ENCODE data around the gene ELN.

ELN gene

DNA sequence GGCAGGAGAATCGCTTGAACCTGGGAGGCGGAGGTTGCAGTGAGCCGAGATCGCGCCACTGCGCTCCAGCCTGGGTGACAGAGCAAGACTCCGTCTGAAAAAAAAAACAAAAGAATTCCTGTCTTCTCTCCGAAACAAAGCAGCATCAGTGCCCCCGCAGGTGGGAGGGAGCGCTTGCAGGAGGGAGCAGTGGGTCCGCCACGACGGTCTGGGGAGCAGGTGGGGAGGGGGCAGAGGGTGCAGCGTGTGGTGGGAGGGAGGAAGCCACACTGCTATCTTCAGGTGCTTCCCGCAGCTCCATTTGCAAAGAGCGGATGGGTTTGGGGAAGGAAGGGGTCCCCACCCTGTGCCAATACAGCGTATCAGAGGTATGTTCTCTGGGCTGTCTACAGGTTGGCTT, 87.4 kb downstream of the ELN start:
- no peak for TF ChIP-seq FOXM1 (IDR thresholded peaks at IDR 0.05; ENCODE audit: borderline replicate concordance, low read depth)
- TF ChIP-seq YY1 (IDR thresholded peaks at IDR 0.05; ENCODE audit: low read depth), result no peak
- no peak for TF ChIP-seq CEBPB (IDR thresholded peaks at IDR 0.05)
- no peak for TF ChIP-seq EGR1 (IDR thresholded peaks at IDR 0.05)
- no peak for TF ChIP-seq TAF1 (IDR thresholded peaks at IDR 0.05; ENCODE audit: low read depth)
- TF ChIP-seq ZBTB7A (IDR thresholded peaks at IDR 0.05; ENCODE audit: low read depth), result no peak
- no peak for TF ChIP-seq RAD21 (IDR thresholded peaks at IDR 0.05; ENCODE audit: low read depth)
- TF ChIP-seq, protein P1, sequence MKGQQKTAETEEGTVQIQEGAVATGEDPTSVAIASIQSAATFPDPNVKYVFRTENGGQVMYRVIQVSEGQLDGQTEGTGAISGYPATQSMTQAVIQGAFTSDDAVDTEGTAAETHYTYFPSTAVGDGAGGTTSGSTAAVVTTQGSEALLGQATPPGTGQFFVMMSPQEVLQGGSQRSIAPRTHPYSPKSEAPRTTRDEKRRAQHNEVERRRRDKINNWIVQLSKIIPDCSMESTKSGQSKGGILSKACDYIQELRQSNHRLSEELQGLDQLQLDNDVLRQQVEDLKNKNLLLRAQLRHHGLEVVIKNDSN (IDR thresholded peaks at IDR 0.05), result no peak
- no peak for TF ChIP-seq CREB1 (IDR thresholded peaks at IDR 0.05; ENCODE audit: low read depth)
- no peak for TF ChIP-seq NFIC (IDR thresholded peaks at IDR 0.05)
- TF ChIP-seq, protein P2, sequence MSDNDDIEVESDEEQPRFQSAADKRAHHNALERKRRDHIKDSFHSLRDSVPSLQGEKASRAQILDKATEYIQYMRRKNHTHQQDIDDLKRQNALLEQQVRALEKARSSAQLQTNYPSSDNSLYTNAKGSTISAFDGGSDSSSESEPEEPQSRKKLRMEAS (IDR thresholded peaks at IDR 0.05), result no peak
- TF ChIP-seq, protein P3, sequence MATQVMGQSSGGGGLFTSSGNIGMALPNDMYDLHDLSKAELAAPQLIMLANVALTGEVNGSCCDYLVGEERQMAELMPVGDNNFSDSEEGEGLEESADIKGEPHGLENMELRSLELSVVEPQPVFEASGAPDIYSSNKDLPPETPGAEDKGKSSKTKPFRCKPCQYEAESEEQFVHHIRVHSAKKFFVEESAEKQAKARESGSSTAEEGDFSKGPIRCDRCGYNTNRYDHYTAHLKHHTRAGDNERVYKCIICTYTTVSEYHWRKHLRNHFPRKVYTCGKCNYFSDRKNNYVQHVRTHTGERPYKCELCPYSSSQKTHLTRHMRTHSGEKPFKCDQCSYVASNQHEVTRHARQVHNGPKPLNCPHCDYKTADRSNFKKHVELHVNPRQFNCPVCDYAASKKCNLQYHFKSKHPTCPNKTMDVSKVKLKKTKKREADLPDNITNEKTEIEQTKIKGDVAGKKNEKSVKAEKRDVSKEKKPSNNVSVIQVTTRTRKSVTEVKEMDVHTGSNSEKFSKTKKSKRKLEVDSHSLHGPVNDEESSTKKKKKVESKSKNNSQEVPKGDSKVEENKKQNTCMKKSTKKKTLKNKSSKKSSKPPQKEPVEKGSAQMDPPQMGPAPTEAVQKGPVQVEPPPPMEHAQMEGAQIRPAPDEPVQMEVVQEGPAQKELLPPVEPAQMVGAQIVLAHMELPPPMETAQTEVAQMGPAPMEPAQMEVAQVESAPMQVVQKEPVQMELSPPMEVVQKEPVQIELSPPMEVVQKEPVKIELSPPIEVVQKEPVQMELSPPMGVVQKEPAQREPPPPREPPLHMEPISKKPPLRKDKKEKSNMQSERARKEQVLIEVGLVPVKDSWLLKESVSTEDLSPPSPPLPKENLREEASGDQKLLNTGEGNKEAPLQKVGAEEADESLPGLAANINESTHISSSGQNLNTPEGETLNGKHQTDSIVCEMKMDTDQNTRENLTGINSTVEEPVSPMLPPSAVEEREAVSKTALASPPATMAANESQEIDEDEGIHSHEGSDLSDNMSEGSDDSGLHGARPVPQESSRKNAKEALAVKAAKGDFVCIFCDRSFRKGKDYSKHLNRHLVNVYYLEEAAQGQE (IDR thresholded peaks at IDR 0.05; ENCODE audit: low read depth), result no peak
- no peak for TF ChIP-seq EP300 (IDR thresholded peaks at IDR 0.05; ENCODE audit: borderline replicate concordance)
- TF ChIP-seq TCF12 (IDR thresholded peaks at IDR 0.05; ENCODE audit: low read depth), result no peak

DNA sequence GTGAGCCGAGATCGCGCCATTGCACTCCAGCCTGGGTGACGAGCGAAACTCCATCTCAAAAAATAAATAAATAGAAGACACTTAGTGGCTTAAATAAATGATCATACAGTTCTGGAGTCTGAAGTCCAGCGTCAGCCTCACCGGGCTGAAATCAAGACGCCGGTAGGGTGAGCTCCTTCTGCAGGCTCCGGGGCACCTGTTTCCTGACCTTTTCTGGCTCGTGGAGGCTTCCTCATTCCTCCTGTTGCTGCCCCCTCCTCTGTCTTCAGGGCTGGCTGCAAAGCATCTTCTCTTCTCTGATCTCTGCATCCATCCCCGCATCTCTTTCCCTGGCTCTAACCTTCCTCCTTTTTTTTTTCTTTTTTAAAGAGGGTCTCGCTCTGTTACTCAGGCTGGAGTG, 88.4 kb downstream of the ELN start:
- no peak for TF ChIP-seq EGR1 (IDR thresholded peaks at IDR 0.05)
- TF ChIP-seq EP300 (IDR thresholded peaks at IDR 0.05; ENCODE audit: borderline replicate concordance), result no peak
- no peak for TF ChIP-seq ZBTB7A (IDR thresholded peaks at IDR 0.05; ENCODE audit: low read depth)
- TF ChIP-seq, protein P3 (IDR thresholded peaks at IDR 0.05; ENCODE audit: low read depth), result no peak
- TF ChIP-seq NFIC (IDR thresholded peaks at IDR 0.05), result no peak
- no peak for TF ChIP-seq TCF12 (IDR thresholded peaks at IDR 0.05; ENCODE audit: low read depth)
- no peak for TF ChIP-seq RAD21 (IDR thresholded peaks at IDR 0.05; ENCODE audit: low read depth)
- no peak for TF ChIP-seq TAF1 (IDR thresholded peaks at IDR 0.05; ENCODE audit: low read depth)
- TF ChIP-seq, protein P1 (IDR thresholded peaks at IDR 0.05), result no peak
- TF ChIP-seq FOXM1 (IDR thresholded peaks at IDR 0.05; ENCODE audit: borderline replicate concordance, low read depth), result no peak
- no peak for TF ChIP-seq CEBPB (IDR thresholded peaks at IDR 0.05)
- TF ChIP-seq, protein P2 (IDR thresholded peaks at IDR 0.05), result no peak
- TF ChIP-seq TEAD4 (IDR thresholded peaks at IDR 0.05), result no peak
- no peak for TF ChIP-seq CREB1 (IDR thresholded peaks at IDR 0.05; ENCODE audit: low read depth)
- TF ChIP-seq YY1 (IDR thresholded peaks at IDR 0.05; ENCODE audit: low read depth), result no peak
